ENCODE measurements around the gene WDHD1. TPM values are rescaled to one million over a fixed set of nuclear protein-coding genes. Genes with fewer than 3 reads are reported as not detected.

Gene WDHD1
- total and polyA plus RNA-seq, 2 of the 8 experiments (the other 6 are each of a cell fraction or from before 2014, with no cell fraction given): 17.8 to 87.9 TPM

GRCh38 chr14:54901380-54902142 lies 125.3 kb downstream of the WDHD1 start (continued):
- no peak for TF ChIP-seq ATF3 (IDR thresholded peaks at IDR 0.05; ENCODE audit: insufficient read depth, low read depth, low read length)
- TF ChIP-seq TCF12 (IDR thresholded peaks at IDR 0.05; ENCODE audit: low read depth, low read length): no peak
- no peak for TF ChIP-seq TAF7 (optimal IDR thresholded peaks at IDR 0.05; ENCODE audit: borderline replicate concordance, low read depth, low read length)
- no peak for TF ChIP-seq FOSL1 (IDR thresholded peaks at IDR 0.05; ENCODE audit: insufficient read depth, low read depth, low read length)
- TF ChIP-seq CREB1 (IDR thresholded peaks at IDR 0.05): no peak
- TF ChIP-seq TEAD4 (IDR thresholded peaks at IDR 0.05; ENCODE audit: low read depth, low read length): no peak
- peak; percentile 69 for TF ChIP-seq ASH2L (IDR thresholded peaks at IDR 0.05; ENCODE audit: low read length)
- TF ChIP-seq USF2 (IDR thresholded peaks at IDR 0.05; ENCODE audit: low read length): no peak
- TF ChIP-seq JUN (IDR thresholded peaks at IDR 0.05; ENCODE audit: low read depth, low read length): no peak
- TF ChIP-seq EZH2 (IDR thresholded peaks at IDR 0.05; ENCODE audit: low read depth, low read length, severe bottlenecking): peak; percentile 30
- TF ChIP-seq MAFK (IDR thresholded peaks at IDR 0.05; ENCODE audit: low read depth, low read length): no peak
- no peak for TF ChIP-seq EGR1 (IDR thresholded peaks at IDR 0.05; ENCODE audit: borderline replicate concordance, low read depth, low read length)
- TF ChIP-seq POU5F1 (IDR thresholded peaks at IDR 0.05; ENCODE audit: low read depth, low read length): no peak

Measured in H1 (cell line).